Stimulated activated naive CD8-positive, alpha-beta T cell treated with anti-CD3 and anti-CD28 coated beads, Interleukin-15, Interleukin-2, amounts not matched to agents 100 U/mL and 50 U/mL, for 24 hours (primary cell): ENCODE measurements around the gene LAMTOR4.

Experiments
- ATAC-seq: fragments of 150-1000 bp; cut with Tn5 transposase; one replicate; pipeline ENCODE4 v1.10.0; 2021
- DNase-seq: peaks from one replicate; pipeline ENCODE4 v3.0.0; 2021

The LAMTOR4 gene

GRCh38 chr7:100153708-100154535, 5.2 kb downstream of the LAMTOR4 start:
- no peak for DNase-seq
- ATAC-seq, result no peak

- ATAC-seq (no peak), DNase-seq (no peak)
These were observed 6.2 kb downstream of the LAMTOR4 start for GRCh38 chr7:100154651-100155491.

GRCh38 chr7:100155553-100156317, 7.0 kb downstream of the LAMTOR4 start:
- DNase-seq (no peak), ATAC-seq (no peak)

GRCh38 chr7:100156331-100157068, 7.8 kb downstream of the LAMTOR4 start:
- DNase-seq (peak; percentile 52), ATAC-seq (peak; percentile 60)

GRCh38 chr7:100157069-100157333, 8.3 kb downstream of the LAMTOR4 start:
- no peak for ATAC-seq

GRCh38 chr7:100157334-100158228, 8.9 kb downstream of the LAMTOR4 start:
- DNase-seq (peak; percentile 33), ATAC-seq (no peak)

More at GRCh38 chr7:100157069-100157333, 8.3 kb downstream of the LAMTOR4 start:
- no peak for DNase-seq

GRCh38 chr7:100158229-100159098, 9.7 kb downstream of the LAMTOR4 start, which contains the start of gene TRAPPC14:
Gene TRAPPC14, minus strand, starts transcription at chr7:100158723. Its CDS starts 224 bp downstream, at chr7:100158499.
- DNase-seq (peak; percentile 97), ATAC-seq (peak; percentile 72)

GRCh38 chr7:100159099-100159623, 10.4 kb downstream of the LAMTOR4 start:
- DNase-seq (no peak), ATAC-seq (no peak)

- no peak for ATAC-seq
- DNase-seq, result no peak
These were observed 11.3 kb downstream of the LAMTOR4 start for GRCh38 chr7:100160067-100160466.

- no peak for ATAC-seq
- no peak for DNase-seq
These were observed 14.4 kb downstream of the LAMTOR4 start for GRCh38 chr7:100163006-100163531.

GRCh38 chr7:100163871-100164270, 15.2 kb downstream of the LAMTOR4 start:
- ATAC-seq (no peak), DNase-seq (no peak)

- DNase-seq (peak; percentile 47), ATAC-seq (peak; percentile 71)
These were observed 17.7 kb downstream of the LAMTOR4 start for GRCh38 chr7:100166317-100166940.

GRCh38 chr7:100166970-100167911, 18.5 kb downstream of the LAMTOR4 start:
- ATAC-seq (no peak), DNase-seq (no peak)

GRCh38 chr7:100167912-100168323, 19.2 kb downstream of the LAMTOR4 start:
- ATAC-seq, result no peak
- no peak for DNase-seq

- ATAC-seq (no peak), DNase-seq (no peak)
These were observed 20.6 kb downstream of the LAMTOR4 start for GRCh38 chr7:100169147-100169850.

GRCh38 chr7:100170101-100170897, 21.6 kb downstream of the LAMTOR4 start:
- no peak for DNase-seq
- ATAC-seq, result no peak
